Activated CD8-positive, alpha-beta memory T cell treated with anti-CD3 and anti-CD28 coated beads for 24 hours (primary cell): ENCODE measurements around the gene ZMYM2.
"Not testable (repeated sequence)": the region's sequence is repeated elsewhere in the genome, so short reads cannot be mapped to it uniquely, and the experiment has no call there.

ENCODE experiments used
- DNase-seq: peaks from one replicate; pipeline ENCODE4 v3.0.0-alpha.2; 2020

The ZMYM2 gene

DNA sequence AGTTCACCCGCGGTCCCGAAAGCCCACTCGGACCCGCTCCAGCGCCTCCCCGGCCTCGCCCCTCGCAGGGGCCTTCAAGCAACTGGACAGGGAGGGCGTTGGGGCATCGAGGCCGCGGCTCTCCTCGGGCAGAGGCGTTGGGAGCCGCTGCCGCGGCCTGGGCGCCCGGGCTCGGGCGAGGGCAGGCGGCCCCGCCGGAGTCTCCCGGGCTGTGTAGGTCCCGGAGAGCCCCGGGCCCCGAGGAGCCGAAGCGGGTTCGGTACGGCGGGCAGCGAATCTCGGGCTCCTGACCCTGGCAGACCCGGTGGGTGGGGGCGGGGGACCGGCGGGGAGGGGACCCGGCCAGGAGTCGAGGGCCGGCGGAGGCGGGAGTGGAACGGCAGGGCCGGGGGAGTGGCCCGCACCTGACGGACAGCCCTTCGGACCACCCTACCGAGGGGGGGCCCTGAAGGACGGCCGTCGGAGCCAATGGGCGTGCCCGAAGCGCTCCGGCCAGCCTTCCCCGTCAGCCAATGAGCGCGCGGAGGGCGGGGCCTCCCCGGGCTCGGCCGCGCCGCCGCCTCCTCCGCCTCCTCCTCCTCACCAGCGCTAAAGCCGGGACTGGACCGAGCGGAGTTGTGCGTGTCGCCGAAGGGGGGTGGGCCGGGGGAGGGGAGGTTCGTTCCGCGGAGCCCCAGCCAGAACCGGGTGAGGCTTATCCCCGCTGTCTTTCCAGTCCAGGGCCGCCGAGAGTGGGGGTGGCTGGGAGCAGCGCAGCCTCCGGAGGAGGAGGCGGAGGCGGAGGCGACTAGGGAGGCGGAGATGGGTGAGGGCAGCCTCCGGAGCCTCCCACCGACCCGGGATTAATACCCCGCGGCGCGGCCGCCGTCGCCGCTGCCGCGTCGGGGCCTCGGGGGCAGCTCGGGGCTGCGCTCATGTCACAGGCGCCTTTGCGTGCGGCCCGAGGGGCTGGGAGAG lies at the start of gene ZMYM2:
Gene ZMYM2 (plus strand): TSS at position 573 of the 957 bp plus-strand sequence. CDS start 34,346 bp downstream, outside the sequence.
- DNase-seq = peak; percentile 100

DNA sequence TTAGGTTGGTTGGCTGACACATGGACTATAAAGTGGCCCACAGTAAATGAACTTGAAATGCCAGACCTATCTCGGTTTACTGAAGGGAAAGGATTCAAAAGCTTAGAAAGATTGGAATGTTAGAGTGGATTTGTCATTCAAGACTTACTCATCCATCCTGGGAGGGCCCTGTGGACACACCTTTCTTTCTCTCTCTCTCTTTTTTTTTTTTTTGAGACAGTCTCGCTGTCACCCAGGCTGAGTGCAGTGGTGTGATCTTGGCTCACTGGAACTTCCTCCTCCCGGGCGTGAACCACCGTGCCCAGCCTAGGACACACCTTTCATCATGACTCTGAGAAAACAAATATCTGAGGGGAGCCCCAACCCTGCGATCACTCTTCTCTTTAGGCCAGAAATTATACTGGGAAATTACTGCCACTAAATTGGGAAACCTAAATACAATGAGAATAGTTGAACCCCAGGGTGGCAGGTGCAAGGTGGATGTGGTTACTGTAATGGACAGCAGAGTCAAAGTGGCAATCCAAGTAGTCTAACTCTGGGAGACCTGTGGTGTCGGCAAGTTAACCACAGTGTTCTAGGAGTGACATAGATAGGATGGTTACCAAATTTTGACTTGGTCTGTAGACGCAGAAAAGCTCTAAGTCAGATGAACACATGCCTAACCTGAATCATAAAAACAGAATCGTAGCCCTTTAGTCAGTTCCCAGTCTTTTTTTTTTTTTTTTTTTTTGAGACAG lies 48.0 kb upstream of the ZMYM2 start:
- no peak for DNase-seq

DNA sequence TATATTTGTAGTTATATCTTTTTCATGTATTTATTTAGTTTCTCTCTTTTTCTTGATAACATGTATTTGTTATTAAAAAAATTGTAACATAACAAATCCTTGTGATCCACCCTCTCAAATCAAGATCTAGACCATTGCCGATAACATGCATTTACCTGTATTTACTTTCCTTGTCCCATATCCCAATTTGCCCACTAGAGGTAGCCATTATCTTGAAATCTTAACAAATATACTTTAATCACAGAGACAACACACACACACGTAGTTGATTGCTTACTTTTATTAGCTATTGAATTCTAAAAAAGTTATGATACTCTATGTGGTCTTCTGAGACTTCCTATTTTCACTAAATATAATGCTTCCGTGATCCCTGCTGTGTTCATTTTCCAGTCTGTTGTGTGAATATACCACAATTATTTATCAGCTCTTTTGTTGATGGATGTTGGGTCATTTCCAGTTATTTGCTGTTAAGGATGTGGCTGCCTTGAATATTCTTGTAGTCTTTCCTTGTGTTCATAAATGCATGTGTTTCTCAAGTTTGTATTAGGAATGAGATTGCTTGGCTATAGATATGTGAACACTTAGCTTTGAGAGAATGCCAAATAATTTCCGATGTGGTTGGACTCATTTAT lies 31.3 kb upstream of the ZMYM2 start:
- no peak for DNase-seq

DNA sequence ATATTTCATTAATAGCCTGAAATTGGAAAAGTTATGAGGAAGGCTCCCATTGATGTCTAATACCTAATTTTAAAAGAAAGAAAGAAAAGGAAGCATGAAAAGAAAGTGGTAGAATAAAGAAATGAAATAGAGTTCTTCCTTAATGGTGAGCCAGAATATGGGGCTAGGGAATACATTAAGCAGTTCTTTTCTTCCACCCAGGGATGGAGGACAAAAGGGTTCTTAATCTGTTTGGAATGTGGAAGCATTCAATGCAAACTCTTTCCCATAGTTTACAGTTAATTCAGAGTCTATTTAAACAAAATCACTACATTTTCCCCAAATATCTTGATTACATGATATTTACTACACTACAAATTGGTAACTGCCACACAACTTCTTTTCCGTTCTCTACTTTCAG lies 18.4 kb upstream of the ZMYM2 start:
- DNase-seq = no peak

DNA sequence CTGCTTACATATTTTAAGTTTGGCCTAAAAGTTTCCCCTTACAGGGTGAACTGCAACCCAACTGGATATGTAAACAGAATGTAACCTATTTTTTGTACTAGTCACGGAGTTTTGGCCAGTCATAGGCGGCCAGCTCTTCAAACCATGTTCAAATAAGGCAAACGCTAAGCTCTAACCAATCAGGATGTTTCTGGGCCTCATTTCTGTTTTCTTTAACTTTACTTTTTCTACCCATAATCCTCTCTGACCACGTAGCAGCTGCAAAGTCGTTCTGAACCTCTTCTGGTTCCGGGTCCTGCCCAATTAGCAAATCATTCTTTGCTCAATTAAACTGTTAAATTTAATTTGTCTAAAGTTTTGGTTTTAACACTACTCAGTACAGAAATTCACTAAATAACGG lies 8.2 kb upstream of the ZMYM2 start:
- DNase-seq = no peak

DNA sequence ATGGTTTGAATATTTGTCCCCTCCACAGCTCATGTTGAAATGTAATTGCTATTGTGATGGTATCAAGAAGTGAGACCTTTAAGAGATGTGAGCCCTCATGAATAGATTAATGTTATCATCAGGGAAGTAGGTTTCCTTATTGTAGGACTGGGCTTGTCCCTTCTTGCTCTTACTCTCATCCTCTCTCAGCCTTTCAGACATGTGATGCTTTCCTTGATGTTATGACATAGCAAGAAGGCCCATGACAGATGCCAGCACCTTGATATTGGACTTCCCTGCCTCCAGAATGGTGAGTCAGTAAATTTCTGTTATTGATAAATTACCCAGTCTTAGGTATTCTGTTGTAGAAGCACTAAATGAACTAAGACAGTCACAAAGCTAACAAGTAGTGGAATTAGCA lies 5.7 kb upstream of the ZMYM2 start:
- DNase-seq = no peak

DNA sequence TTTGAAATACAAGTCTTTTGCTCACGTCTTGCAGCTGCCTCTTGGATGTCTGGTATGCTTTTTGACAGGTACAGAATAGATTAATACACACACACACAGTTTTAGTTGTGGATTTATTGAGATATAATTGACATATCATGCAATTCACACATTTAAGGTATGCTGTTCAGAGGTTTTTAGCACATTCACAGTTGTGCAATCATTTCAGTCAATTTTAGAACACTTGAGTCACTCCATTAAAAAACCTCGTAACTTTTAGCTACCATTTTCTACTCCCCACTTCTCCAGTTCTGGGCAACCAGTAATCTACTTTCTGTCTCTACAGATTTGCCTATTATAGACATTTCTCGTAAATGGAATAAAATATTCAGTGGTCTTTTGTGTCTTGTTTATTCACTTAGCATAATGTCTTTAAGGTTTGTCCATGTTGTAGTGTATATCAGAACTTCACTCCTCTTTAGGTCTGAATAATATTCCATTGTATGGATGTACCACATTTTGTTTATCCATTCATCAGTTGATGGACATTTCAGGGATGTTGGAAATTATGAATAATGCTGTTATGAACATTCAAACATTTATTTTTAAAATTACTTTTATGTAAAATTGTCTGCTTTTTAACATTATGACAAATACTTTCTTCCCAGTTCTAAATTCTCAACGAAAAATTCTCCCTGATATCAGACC lies 2.5 kb upstream of the ZMYM2 start:
- no peak for DNase-seq

DNA sequence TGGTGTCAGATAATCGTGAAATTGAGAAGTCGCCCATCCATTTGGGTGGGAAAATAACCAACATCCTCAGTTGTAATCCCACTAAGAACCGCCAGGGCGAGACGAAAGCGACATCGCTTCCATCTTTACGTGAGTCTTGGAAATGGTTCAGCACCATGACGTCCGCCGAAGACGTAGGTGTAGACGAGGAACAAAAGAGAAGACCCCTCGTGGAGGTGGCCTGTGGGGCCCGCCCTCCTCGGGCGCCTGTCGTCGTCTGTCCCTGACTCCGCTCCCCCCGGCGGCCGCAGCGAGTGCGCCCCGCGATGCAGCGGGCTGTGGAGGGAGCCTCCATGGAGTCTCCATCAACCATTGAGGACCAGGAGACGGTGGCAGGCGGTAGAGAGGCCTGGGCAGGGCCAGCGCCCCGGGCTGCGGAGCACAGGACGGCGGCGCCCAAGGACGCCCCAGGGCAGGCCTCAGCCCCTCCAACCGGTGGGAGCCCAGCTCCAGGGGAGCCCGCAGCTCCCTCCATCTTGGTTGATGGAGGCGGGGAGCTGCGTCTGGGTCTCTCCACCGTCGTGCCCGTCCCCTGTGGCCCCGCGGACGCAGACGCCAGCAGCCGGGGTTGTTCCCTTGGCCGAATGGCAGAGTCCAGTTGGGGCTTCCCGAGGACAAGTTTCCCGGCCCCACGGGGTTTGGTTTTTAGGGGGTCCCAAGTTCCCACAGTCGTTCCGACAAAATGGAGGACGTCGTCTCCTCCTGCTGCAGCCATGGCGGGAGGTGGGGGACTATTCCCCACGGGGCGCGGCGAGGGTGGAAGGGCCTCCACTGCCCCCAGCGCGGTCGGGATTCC lies 990 bp upstream of the ZMYM2 start:
- DNase-seq = peak; percentile 92

DNA sequence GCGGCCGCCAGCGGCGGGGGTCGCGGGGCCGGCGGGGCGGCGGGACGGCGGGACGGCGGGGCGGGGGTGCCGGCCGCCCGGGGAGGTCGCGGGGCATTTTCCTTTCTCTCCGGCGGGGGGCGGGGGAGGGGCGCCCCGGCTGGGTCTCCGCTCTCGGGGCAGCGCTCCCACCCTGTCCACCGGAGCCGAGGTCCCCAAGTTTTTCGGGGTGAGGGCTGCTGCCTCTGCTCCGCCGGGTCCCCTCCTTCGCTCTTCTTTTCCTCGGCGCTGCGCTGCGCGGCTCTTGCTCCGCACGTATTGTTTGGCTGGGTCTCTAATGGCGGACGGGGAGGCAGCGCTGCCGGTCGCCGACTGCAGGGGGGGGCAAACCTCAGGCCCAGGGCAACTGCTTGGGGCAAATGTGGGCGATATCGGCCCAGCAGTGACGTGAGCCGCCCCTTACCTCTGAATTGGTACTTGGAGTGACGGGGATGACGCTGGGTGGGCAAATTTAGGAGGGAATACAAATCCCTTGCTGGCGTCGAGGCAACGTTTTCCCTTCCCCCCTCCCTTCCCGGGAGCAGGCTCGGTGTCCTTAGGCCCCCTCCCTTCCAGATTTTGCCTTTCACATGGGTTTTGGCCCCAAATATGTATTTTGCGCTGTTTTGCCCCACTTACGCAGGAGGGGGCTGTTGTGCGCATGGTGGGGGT lies 759 bp downstream of the ZMYM2 start:
- peak; percentile 89 for DNase-seq

DNA sequence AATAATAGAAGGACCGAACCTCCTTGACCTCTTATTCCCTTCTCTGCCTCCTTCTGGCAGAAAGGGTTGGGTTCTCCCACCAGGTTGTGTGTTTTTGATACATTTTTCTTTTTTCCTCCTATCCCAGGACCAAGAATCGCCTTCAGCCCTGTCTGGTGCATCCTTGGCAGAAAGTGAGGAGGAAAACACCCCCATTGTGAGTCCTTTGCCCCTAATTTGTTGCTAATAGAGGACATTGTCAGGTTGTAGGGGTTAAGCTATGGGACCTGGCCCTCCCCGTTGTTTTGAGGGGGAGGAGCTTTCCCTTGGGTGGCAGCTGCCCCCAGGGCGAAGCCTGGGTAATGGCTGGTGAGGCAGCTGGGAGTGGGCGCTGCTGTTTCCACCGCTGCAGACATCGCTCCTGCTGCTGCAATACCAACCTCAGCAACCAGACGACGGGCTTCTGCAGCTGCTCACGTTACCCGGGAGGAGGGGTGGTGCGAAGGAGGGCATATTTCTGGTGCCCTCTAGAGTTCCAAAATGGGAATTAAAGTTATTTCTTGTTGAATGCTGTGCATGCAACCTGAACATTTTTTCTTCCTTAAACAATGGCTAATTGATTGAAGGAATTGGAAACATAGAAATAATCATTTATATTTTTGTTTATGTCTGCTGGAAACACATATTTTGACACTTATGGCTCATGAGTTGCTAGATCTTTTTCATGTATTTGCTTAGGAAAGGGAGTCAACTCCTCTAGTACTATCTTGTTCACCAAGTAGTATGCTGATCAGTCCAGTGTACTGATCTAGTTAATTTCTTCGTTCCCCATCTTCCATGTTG lies 1.5 kb downstream of the ZMYM2 start:
- peak; percentile 88 for DNase-seq

DNA sequence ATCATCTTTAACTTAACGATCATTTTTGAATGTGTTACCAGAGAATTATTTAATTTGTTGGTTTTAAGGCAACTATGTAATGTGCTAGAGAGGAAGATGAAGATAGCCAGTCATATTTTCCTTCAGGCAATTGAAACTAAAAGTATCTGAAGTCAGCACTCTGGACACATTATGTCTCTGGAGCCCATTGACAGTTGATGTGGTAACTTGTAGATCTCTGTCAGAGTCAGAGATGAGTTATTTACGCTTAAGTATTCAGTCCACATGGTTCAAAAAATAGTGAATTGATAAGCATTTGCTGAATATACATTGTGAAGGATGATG lies 2.1 kb downstream of the ZMYM2 start:
- no peak for DNase-seq

DNA sequence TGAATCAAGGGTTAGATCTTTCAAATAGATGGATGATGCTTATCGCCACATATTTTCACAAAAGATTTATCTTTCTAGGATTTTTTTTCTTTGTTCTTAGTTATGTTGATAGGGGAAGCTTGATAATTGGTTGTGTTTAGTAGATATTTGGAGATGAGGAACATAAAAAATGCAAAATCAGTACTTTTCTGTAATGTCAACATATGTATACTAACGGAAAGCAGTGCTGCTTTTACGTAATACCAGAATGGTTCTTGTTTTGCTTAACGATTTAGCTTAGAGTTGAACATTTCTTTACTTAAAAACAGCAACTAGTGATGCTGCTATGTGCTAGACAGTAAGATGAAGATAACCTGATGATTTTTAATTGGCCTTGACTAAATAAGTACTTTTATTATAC lies 3.0 kb downstream of the ZMYM2 start:
- DNase-seq = no peak

DNA sequence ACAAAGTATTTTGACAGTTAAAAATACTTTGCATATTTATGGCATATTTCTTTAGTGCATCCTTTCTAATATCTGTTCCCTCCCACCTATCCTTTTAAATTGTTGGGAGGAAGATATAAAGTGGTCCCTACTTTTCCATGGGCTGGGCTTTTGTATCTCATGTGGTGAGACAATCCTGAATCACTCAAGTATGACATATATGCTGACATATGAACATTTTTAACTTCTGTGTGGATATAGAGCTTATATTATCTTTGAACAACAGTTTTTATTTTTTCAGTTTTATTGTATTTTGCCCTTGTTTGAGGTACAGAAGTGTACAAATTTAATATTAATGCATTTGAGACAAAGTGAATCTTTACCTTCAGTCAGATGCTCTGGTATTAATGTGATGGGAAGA lies 3.4 kb downstream of the ZMYM2 start:
- no peak for DNase-seq

DNA sequence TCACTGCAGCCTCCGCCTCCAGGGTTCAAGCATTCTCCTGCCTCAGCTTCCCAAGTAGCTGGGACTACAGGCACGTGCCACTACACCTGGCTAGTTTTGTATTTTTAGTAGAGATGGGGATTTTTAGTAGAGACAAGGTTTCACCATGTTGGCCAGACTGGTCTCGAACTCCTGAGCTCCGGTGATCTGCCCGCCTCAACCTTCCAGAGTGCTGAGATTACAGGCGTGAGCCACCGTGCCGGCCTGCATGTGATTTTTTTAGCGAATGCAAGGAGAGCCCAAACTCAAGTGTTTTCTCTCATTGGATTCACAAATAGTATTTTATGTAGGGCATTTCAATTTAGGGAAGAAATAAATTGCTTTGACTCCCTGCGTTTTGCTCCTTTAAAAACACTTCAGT lies 4.4 kb downstream of the ZMYM2 start:
- no peak for DNase-seq

DNA sequence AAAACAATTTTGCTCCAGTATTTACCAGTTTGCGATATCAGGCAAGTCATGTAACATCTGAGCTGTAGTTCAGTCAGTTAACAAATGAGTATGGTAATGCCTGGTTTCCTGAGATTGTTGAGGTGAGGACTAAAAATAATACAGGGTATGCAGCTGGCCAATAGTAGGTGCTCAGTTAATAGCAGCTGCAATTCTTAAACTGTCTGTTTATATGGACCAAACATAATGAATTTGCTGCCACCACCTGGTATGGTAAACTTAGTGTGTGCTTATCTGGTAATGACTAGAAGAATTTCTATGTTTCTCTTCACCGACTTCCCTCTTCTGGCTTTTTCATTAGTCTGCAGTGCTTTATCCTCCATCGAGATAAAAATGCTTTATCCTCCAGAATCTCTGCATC lies 9.1 kb downstream of the ZMYM2 start:
- no peak for DNase-seq

DNA sequence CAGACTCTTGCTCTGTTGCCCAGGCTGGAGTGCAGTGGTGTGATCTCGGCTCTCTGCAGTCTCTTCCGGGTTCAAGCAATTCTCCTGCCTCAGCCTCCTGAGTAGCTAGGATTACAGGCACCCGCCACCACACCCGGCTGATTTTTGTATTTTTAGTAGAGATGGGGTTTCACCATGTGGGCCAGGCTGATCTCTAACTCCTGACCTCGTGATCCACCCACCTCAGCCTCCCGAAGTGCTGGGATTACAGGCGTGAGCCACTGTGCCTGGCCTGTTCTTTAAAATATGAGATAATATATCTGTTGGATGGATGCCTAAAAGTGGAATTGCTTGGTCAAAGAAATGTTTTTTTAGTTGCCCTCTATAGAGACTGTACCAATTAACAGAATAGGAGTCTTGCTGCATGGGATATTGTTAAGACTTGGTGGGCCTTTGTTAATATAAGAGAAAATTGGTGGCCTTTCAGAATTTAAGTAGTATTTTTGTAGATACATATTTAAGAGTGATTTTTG lies 16.0 kb downstream of the ZMYM2 start:
- not testable (repeated sequence) for DNase-seq

DNA sequence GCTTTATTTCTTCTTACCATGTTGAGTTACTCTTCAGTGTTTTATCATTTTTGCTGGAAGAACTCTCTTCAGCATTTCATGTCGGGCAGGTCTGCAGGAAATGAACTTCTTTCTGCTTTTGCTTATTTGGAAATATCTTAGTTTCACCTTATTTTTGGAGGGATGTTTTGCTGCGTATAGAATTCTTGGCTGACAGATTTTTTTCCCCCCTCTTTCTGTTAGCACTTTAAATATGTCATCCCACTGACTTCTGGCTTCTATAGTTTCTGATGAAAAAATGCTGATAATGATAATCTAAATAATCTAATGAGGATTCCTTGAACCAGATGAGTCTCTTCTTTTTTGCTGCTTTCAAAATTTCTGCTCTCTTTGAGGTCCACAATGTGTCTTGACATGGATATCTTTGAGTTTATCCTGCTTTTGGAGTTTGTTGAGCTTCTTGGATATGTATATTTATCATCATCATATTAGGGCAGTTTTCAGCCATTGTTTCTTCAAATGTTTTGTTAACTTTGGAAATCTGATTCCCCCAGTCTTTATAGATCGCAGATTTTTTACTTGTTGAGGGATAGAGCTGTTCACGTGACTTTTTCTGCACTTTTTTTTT lies 20.4 kb downstream of the ZMYM2 start:
- no peak for DNase-seq

DNA sequence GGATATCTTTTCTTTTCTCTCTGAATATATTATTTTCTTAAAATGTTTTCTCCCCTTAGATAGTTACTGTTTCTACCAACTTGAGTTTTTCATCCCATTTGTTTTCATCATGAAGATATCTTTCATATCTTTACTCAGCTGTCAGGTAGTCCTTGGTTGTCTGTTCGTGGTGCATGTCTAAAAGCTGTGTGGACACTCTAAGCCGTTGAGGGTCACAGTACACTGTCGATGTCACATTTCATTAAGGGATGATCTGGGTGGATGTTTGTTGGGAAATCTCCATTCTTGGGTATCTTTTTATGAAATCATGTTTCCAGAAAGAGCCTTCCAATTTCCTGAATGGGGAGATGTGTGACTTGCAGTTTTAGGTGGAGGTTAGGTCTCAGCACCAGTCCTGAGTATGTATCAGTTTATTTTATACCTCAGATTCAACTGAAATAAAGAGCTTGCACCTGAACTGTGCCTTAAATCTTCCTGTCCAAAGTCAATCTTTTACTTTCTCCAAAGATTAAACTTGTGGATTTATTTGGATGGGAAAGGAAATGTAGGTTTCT lies 23.2 kb downstream of the ZMYM2 start:
- DNase-seq = no peak

DNA sequence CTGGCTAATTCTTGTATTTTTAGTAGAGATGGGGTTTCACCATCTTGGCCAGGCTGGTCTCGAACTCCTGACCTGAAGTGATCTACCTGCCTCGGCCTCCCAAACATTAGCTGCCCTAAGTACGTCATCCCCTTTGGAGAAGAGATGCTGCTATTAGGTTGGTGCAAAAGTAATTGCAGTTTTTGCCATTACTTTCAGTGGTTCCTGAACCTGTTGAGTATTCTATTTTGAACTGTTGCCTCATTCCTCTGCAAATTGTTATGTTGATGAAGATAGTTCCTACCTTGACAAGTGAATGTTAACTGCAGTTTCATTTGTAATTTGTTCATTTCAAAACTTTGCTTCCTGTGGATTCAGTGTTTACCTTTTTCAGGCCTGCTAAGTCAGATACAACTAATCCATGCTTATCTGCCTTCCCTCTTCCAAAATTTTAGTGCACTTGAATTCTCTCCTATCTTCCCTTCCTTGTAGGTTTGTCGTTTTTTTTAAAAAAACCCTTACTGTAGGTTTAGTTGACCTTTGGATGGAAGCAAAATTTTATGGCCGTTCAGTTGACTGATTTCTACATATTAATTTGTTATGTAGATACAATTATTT lies 24.0 kb downstream of the ZMYM2 start:
- DNase-seq = no peak
